ENCODE results near the gene TMEM266.

GRCh38 chr15:76138436-76138835 is 78.7 kb downstream of the TMEM266 start:
- TF ChIP-seq ZFP30 (CRISPR knock-in tag; IDR thresholded peaks at IDR 0.05) (no peak), PATZ1 (CRISPR knock-in tag; IDR thresholded peaks at IDR 0.05; ENCODE audit: borderline replicate concordance) (no peak), ARNTL (CRISPR knock-in tag; IDR thresholded peaks at IDR 0.05; ENCODE audit: borderline replicate concordance, low read depth) (no peak), CREB5 (CRISPR knock-in tag; IDR thresholded peaks at IDR 0.05; ENCODE audit: low read depth) (no peak), TSHZ2 (CRISPR knock-in tag; IDR thresholded peaks at IDR 0.05) (no peak), ZC3H10 (CRISPR knock-in tag; IDR thresholded peaks at IDR 0.05) (no peak), ZFP3 (CRISPR knock-in tag; IDR thresholded peaks at IDR 0.05) (no peak), TOX (CRISPR knock-in tag; IDR thresholded peaks at IDR 0.05; ENCODE audit: borderline replicate concordance) (no peak), OSR1 (CRISPR knock-in tag; IDR thresholded peaks at IDR 0.05) (no peak), ZNF8 (CRISPR knock-in tag; IDR thresholded peaks at IDR 0.05) (no peak), ISL1 (CRISPR knock-in tag; IDR thresholded peaks at IDR 0.05) (no peak), ZNF70 (CRISPR knock-in tag; IDR thresholded peaks at IDR 0.05) (no peak)
